Dendritic cell treated with granulocyte-macrophage colony-stimulating factor and Interleukin-4, amounts not matched to agents 40 ng/mL and 50 ng/mL, for 4 days (primary cell): ENCODE results near the gene GLOD4.
"Not testable (repeated sequence)": the region's sequence is repeated elsewhere in the genome, so short reads cannot be mapped to it uniquely, and the experiment has no call there.

Source experiments
- H3K27ac Mint-ChIP-seq: one replicate; pipeline ENCODE4 v1.8.0; 2022; ENCODE audit warnings: mild to moderate bottlenecking, mixed read lengths
- H3K27me3 Mint-ChIP-seq: one replicate; pipeline ENCODE4 v1.8.0; 2022; ENCODE audit warnings: mild to moderate bottlenecking, mixed read lengths
- H3K36me3 Mint-ChIP-seq: one replicate; pipeline ENCODE4 v1.8.0; 2022; ENCODE audit warnings: low read depth, mixed read lengths
- H3K4me1 Mint-ChIP-seq: one replicate; pipeline ENCODE4 v1.8.0; 2022; ENCODE audit warnings: low read depth, mixed read lengths
- H3K4me3 Mint-ChIP-seq: one replicate; pipeline ENCODE4 v1.8.0; 2022; ENCODE audit warnings: mild to moderate bottlenecking, moderate library complexity, mixed read lengths
- H3K9me3 Mint-ChIP-seq: one replicate; pipeline ENCODE4 v1.8.0; 2022; ENCODE audit warnings: mixed read lengths
- intact Hi-C: fragments of 100-400 bp; cut with micrococcal nuclease; formaldehyde crosslinking; loops from one replicate; pipeline ENCODE4 v1.15.0; 2022

GLOD4 gene

GRCh38 chr17:807523-808294 is 25.6 kb upstream of the GLOD4 start:
- Mint-ChIP-seq H3K4me3 (no peak overlapping the region), H3K9me3 (no peaks in the 10 kb centered on the region), H3K27ac (no peak overlapping the region), H3K27me3 (no peaks in the 10 kb centered on the region), H3K4me1 (no peaks in the 10 kb centered on the region), H3K36me3 (no peaks in the 10 kb centered on the region)
- intact Hi-C loops, result no loop called here

DNA sequence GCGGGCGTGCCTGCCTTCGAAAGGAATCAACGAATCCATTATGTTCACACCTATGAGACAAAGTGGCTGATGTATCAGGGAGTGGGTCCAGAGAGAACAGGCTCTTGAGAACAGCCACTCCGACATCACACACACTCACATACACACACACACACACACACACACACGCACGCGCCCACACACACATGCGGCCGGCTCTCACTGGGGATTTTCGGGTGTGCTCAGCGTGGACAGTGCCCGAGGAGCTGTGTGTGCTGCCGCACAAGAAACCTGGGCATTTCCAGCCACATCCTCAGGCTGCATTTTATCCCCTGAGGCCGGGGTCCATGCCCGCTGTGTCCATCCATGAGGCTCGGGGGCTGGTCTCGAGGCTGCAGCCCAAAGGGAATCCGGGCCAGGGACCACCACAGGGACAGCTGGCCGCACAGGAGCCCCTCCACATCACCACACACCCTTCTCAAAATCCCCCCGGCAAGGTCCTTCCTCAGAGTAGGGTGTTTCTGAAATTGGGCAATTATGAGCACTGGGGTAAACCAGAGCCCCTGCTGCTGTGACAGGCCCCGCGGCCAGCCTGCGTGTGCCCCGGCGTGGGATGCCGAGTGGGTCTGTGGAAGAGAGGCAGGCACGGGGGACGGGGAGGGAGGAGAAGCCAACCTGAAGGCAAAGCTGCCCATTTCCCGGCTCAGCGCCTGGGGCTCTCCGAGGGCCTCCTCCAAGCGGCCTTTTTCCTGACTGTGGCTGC is 24.9 kb upstream of the GLOD4 start:
- Mint-ChIP-seq H3K4me3 (no peak overlapping the region), H3K27me3 (no peaks in the 10 kb centered on the region), H3K9me3 (no peaks in the 10 kb centered on the region), H3K4me1 (no peaks in the 10 kb centered on the region), H3K27ac (no peak overlapping the region), H3K36me3 (no peaks in the 10 kb centered on the region)
- intact Hi-C loops, result no loop called here

DNA sequence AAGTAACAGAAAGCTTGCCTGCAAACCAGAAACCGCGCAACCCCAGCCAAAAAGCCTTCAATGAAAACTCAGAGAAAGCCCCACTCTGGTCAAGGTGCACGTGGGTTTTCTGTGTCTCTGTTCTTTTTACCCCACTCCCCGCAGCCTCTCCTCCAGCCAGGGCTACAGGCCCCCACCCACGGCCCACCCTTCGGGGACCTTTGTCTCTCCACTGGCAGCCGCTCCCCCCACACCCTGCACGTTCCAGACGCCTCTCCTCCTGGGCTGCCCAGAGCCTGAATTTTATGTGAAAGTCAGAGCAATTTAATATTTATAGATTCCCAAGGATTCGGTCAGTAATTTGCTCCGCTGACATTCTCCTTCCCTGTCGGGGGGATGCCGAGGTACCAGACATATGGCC is 24.3 kb upstream of the GLOD4 start:
- Mint-ChIP-seq H3K4me3 (no peak overlapping the region), H3K4me1 (no peaks in the 10 kb centered on the region), H3K27ac (no peak overlapping the region), H3K9me3 (no peaks in the 10 kb centered on the region), H3K36me3 (no peaks in the 10 kb centered on the region), H3K27me3 (no peaks in the 10 kb centered on the region)
- intact Hi-C loops, result no loop called here

- intact Hi-C loops, H3K36me3 Mint-ChIP-seq, H3K4me1 Mint-ChIP-seq, H3K27me3 Mint-ChIP-seq, H3K9me3 Mint-ChIP-seq, H3K4me3 Mint-ChIP-seq, H3K27ac Mint-ChIP-seq: not testable (repeated sequence)
These were observed 23.8 kb upstream of the GLOD4 start for GRCh38 chr17:805886-806285.

- Mint-ChIP-seq H3K36me3 (no peaks in the 10 kb centered on the region), H3K27me3 (peaks cover 2% of the 10 kb centered on the region), H3K27ac (no peak overlapping the region), H3K4me3 (no peak overlapping the region), H3K4me1 (no peaks in the 10 kb centered on the region), H3K9me3 (no peaks in the 10 kb centered on the region)
- intact Hi-C loops, result no loop called here
These were observed 22.7 kb upstream of the GLOD4 start for GRCh38 chr17:804541-805435.

DNA sequence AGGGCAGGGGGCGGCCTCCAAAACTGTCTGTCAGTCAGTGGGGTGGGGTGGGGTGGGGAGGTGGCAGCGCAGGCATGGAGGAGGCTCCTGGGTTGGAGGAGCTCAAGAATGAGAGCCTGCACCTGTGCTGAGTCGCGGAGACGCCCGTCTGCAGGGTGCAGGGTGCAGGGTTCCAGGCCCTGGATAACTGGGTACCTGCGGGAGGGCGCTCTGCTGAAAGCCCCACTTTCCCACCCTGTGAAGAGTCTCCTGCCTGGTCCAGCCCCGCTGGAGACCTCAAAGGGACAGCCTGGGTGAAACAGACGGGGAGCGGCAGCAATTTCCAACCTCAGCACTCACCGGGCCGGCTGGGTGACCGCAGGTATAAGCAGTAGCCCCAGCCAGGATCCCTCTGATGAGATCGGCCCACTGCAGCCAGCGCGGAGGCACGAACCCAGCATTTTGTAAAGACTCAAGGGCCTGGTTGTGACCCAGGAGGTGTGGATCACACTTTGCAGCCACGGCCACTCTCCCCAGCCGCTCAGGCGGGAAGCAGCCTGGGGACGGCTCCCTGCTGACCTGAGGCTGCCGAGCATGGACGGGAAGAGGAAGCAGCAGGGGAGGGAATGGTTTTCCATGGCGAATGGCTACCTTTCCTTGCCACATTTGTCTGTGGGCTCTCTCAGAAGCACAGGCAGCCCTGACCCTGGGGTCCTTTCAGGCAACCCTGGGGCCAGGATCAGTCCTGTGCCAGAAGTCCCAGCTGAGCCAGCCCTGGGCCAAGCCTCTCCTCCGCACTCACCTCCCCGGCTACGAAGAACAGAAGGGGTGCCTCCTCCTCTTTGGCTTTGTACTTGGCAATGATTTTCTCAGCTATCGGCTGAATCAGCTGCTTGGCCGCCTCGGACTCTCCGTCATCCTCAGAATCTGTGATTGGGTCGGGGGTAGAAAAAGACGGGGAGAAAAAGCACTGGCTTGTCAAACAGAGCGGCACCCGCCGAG is 21.1 kb upstream of the GLOD4 start:
- intact Hi-C loops, result no loop called here
- no peak overlapping the region for H3K27ac Mint-ChIP-seq
- peaks cover 2% of the 10 kb centered on the region for H3K27me3 Mint-ChIP-seq
- no peaks in the 10 kb centered on the region for H3K36me3 Mint-ChIP-seq
- H3K9me3 Mint-ChIP-seq, result no peaks in the 10 kb centered on the region
- H3K4me1 Mint-ChIP-seq, result no peaks in the 10 kb centered on the region
- no peak overlapping the region for H3K4me3 Mint-ChIP-seq

- Mint-ChIP-seq H3K4me3 (no peak overlapping the region), H3K27ac (no peak overlapping the region), H3K27me3 (peaks cover 2% of the 10 kb centered on the region), H3K9me3 (no peaks in the 10 kb centered on the region), H3K4me1 (no peaks in the 10 kb centered on the region), H3K36me3 (no peaks in the 10 kb centered on the region)
- intact Hi-C loops, result no loop called here
These were observed 20.4 kb upstream of the GLOD4 start for GRCh38 chr17:802481-802880.

DNA sequence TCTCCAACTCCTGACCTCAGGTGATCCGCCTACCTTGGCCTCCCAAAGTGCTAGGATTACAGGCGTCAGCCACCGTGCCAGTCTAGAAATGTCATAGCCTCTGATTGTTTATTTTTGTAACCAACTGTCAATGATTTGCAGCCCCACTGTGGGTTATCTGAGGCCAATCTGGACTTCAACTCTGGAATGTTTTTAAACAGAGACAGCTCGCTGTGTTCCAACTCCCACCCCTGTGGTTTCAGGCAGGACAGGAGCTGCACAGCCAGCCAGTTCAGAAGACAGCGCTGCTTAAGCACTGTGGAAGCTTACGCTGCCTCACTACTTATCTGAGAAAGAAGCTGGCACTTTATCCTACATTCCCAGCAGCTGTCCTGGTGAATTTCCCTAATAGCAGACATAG is 19.6 kb upstream of the GLOD4 start:
- Mint-ChIP-seq H3K27ac (no peak overlapping the region), H3K9me3 (no peaks in the 10 kb centered on the region), H3K27me3 (peaks cover 2% of the 10 kb centered on the region)

GRCh38 chr17:800446-801242 is 18.6 kb upstream of the GLOD4 start:
- no peak overlapping the region for H3K27ac Mint-ChIP-seq
- H3K9me3 Mint-ChIP-seq, result no peaks in the 10 kb centered on the region
- H3K36me3 Mint-ChIP-seq, result no peaks in the 10 kb centered on the region
- no peaks in the 10 kb centered on the region for H3K4me1 Mint-ChIP-seq
- intact Hi-C loops, result no loop called here
- H3K27me3 Mint-ChIP-seq, result peaks cover 2% of the 10 kb centered on the region
- no peak overlapping the region for H3K4me3 Mint-ChIP-seq

More for the DNA sequence above, 19.6 kb upstream of the GLOD4 start:
- Mint-ChIP-seq H3K4me1 (no peaks in the 10 kb centered on the region), H3K36me3 (no peaks in the 10 kb centered on the region), H3K4me3 (no peak overlapping the region)
- intact Hi-C loops, result no loop called here

GRCh38 chr17:799261-799660 is 17.2 kb upstream of the GLOD4 start:
- intact Hi-C loops, result no loop called here
- Mint-ChIP-seq H3K27ac (no peak overlapping the region), H3K4me1 (peaks cover 9% of the 10 kb centered on the region), H3K4me3 (no peak overlapping the region), H3K36me3 (no peaks in the 10 kb centered on the region), H3K27me3 (peaks cover 4% of the 10 kb centered on the region), H3K9me3 (no peaks in the 10 kb centered on the region)

DNA sequence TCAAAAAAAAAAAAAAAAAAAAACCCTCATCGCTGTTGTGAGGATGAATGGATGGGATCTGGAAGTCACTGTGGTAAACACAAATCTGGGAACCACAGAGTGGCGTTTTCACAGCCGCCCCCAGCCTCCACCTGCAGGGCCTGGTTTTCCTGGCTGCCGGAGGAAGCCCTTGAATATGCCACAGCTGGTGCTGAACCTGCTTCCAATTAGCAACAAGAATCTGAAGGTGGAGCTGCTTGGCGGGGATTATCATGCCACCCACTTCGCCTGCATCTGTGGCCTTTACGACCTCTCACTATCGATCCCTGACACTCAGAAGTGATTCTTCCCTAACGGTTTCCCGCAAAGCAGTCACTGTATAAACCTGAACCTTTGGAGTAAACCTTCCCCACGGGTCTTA is 16.2 kb upstream of the GLOD4 start:
- Mint-ChIP-seq H3K36me3 (peaks cover 2% of the 10 kb centered on the region), H3K4me1 (peaks cover 9% of the 10 kb centered on the region), H3K9me3 (no peaks in the 10 kb centered on the region), H3K27me3 (peaks cover 4% of the 10 kb centered on the region), H3K27ac (no peak overlapping the region), H3K4me3 (no peak overlapping the region)
- intact Hi-C loops, result no loop called here

DNA sequence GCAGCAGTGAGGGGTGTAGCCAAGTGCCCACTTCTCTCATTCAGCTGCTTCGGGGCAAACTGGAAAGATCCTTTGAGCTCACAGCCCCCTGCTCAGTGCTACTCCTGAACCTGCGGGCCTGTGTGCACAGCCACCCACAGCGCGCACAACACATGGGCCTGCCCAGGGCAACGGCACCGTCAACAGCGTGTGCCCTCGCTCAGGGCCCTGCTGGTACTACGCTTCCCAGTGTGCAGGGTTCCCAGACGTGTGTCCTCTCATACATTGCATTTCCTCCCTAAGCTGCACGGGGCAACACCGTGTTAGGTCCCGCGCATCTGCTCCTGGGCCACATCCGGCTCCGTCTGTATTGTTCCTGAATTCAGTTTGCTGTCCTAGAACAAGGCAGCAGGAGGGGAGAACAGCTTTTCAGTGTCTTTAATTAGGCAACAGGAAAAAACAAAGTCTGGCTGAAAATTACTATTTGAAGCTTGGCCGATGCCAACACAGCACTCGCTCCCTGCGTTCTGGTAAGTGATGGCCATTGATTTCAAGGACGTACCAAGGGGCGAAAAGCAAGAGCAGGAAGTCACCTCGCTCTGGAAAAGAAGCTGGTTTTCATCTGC is 15.3 kb upstream of the GLOD4 start:
- Mint-ChIP-seq H3K27me3 (peaks cover 4% of the 10 kb centered on the region), H3K36me3 (peaks cover 12% of the 10 kb centered on the region), H3K4me3 (no peak overlapping the region), H3K4me1 (peaks cover 9% of the 10 kb centered on the region), H3K27ac (no peak overlapping the region), H3K9me3 (no peaks in the 10 kb centered on the region)
- intact Hi-C loops, result no loop called here
